Fibroblast of mammary gland (primary cell): Measurements from ENCODE around the gene SLC16A11.

Source experiments
- DNase-seq: peaks from one replicate; pipeline ENCODE4 v3.0.0-alpha.2; 2010; ENCODE audit warnings: low read depth
- H3K4me3 ChIP-seq: 2 replicates; pipeline ENCODE4 v1.5.1; 2011; ENCODE audit warnings: low read depth, mild to moderate bottlenecking, low read length, moderate library complexity; ENCODE audit not compliant: control insufficient read depth
- CTCF ChIP-seq: conservative IDR thresholded peaks from 2 replicates; pipeline ENCODE4 v1.5.1; 2011; ENCODE audit warnings: low read depth, low read length, inconsistent platforms; ENCODE audit not compliant: control insufficient read depth, insufficient read depth

The SLC16A11 gene

GRCh38 chr17:7034955-7035590, 8.8 kb downstream of the SLC16A11 start:
- peak overlapping the region; percentile 79 for H3K4me3 ChIP-seq
- no peak for TF ChIP-seq CTCF
- no peak for DNase-seq

DNA sequence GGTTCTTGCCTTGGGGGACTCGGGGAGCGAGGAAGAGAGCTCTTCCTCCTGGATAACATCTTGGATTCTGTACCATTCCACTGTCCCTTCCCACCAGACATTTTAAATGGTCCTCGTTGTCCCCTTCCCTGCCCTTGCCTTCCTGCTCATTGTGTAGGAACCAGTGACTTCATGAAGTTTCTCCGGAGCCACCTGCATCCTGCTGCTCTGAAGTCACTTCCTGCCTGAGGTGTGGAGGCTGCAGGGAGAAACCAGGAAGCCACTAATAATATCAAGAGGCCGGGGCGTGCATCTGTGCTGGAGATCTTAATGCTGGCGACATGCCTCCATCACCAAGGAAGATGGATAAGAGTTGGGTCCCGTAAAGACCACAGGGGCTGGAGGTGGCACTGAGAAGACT, 14.2 kb downstream of the SLC16A11 start:
- DNase-seq, result no peak
- TF ChIP-seq CTCF, result no peak
- no peak overlapping the region for H3K4me3 ChIP-seq

DNA sequence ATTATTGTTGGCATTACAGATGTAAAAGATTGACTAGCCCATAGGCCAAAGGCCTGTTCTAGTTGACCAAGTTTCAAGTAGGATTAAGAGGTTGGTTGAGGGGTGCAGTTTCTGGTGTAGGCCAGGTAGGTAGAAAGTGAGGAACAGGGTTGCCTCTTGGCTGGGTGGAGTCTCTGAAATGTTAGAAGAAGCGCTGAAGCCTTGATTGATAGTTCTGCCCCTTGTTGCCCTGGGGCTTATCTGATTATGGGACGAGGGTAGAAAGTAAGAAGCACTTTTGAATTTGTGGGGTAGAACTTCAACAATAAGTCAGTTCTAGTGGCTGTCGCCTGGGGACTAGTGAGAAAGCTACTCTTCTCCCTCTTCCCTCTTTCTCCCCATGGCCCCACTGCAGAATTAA, 14.8 kb downstream of the SLC16A11 start:
- DNase-seq, result no peak
- TF ChIP-seq CTCF, result no peak
- H3K4me3 ChIP-seq, result no peak overlapping the region

GRCh38 chr17:7027335-7027734, 16.6 kb downstream of the SLC16A11 start:
- no peak for TF ChIP-seq CTCF
- no peak for DNase-seq
- H3K4me3 ChIP-seq, result no peak overlapping the region

DNA sequence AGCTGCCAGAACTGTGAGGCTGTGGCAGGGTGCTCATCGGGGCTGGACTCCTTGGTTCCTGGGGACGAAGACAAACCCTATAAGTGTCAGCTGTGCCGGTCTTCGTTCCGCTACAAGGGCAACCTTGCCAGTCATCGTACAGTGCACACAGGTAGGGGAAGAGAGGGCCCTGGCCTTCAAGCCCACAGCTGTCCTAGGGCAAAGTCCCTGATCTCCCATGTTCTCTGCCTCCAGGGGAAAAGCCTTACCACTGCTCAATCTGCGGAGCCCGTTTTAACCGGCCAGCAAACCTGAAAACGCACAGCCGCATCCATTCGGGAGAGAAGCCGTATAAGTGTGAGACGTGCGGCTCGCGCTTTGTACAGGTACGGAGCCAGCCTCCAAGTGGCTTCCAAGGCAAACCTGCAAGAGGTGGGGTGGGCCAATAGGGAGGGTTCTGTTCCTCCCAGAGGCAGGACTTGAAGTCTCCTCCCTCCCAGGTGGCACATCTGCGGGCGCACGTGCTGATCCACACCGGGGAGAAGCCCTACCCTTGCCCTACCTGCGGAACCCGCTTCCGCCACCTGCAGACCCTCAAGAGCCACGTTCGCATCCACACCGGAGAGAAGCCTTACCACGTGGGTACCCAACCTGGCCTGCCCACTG, 17.3 kb downstream of the SLC16A11 start:
- H3K4me3 ChIP-seq, result no peak overlapping the region
- no peak for TF ChIP-seq CTCF
- DNase-seq, result no peak

DNA sequence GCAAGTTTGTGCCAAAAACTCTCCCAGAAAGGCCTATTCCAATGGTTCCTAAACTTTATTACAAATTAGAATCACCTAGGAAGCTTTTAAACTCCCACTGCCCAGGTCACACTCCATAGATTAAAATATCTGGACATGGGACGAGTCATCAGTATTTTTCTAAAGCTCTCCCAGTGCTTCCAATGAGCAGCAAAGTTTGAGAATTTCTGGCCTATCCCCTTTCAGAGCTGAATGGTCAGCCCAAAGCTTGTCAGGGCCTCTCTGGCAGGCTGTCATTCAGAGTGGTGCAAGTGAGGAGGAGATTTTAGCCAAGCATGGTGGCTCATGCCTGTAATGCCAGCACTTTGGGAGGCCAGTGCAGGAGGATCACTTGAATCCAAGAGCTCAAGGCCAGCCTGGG, 18.6 kb downstream of the SLC16A11 start:
- no peak overlapping the region for H3K4me3 ChIP-seq
- DNase-seq, result no peak
- no peak for TF ChIP-seq CTCF
